GM18511 (cell line): Measurements from ENCODE around the gene ACKR2.

Experiments used
- ATAC-seq: cut with Tn5 transposase; IDR thresholded peaks from one replicate; pipeline ENCODE4 v1.9.1; 2021; ENCODE audit warnings: mild to moderate bottlenecking, moderate library complexity; ENCODE audit not compliant: unreplicated experiment

The ACKR2 gene

GRCh38 chr3:42884324-42884723, 75.1 kb downstream of the ACKR2 start:
- no peak for ATAC-seq

- no peak for ATAC-seq
Measured at GRCh38 chr3:42886294-42886822, 77.1 kb downstream of the ACKR2 start.

- no peak for ATAC-seq
Measured at GRCh38 chr3:42887084-42887483, 77.8 kb downstream of the ACKR2 start.

GRCh38 chr3:42891042-42891441, 81.8 kb downstream of the ACKR2 start:
- ATAC-seq = no peak

GRCh38 chr3:42892169-42892568, 82.9 kb downstream of the ACKR2 start:
- no peak for ATAC-seq

- no peak for ATAC-seq
Measured at GRCh38 chr3:42892807-42893206, 83.6 kb downstream of the ACKR2 start.

- ATAC-seq = no peak
Measured at GRCh38 chr3:42894698-42895579, 85.7 kb downstream of the ACKR2 start.

GRCh38 chr3:42895580-42895868, 86.3 kb downstream of the ACKR2 start:
- no peak for ATAC-seq

GRCh38 chr3:42898896-42899675, 89.8 kb downstream of the ACKR2 start:
- no peak for ATAC-seq

GRCh38 chr3:42900226-42901072, 91.2 kb downstream of the ACKR2 start:
- ATAC-seq = no peak

GRCh38 chr3:42901073-42901415, 91.8 kb downstream of the ACKR2 start:
- no peak for ATAC-seq

- no peak for ATAC-seq
Measured at GRCh38 chr3:42902257-42902656, 93.0 kb downstream of the ACKR2 start.

GRCh38 chr3:42904076-42904475, 94.8 kb downstream of the ACKR2 start:
- no peak for ATAC-seq

GRCh38 chr3:42905740-42906069, 96.5 kb downstream of the ACKR2 start:
- no peak for ATAC-seq

- ATAC-seq = no peak
Measured at GRCh38 chr3:42906070-42906847, 97.0 kb downstream of the ACKR2 start, which contains the start of gene ZNF662. TSS of gene ZNF662 (plus strand) at chr3:42906142. CDS start at chr3:42908115, 1,973 bp downstream.

- ATAC-seq = no peak
Measured at GRCh38 chr3:42906848-42907183, 97.6 kb downstream of the ACKR2 start.

- ATAC-seq = no peak
Measured at GRCh38 chr3:42908675-42909074, 99.4 kb downstream of the ACKR2 start.

- ATAC-seq = no peak
Measured at GRCh38 chr3:42911551-42911950, 102.3 kb downstream of the ACKR2 start.

GRCh38 chr3:42914771-42915515, 105.7 kb downstream of the ACKR2 start:
- no peak for ATAC-seq
